GM12872 (cell line): ENCODE measurements around the gene LETMD1.

Experiments
- CTCF ChIP-seq: IDR thresholded peaks from 3 replicates; pipeline ENCODE4 v1.5.1; 2011; ENCODE audit warnings: low read depth, mild to moderate bottlenecking, low read length, moderate library complexity; ENCODE audit not compliant: insufficient read depth

LETMD1 gene

DNA sequence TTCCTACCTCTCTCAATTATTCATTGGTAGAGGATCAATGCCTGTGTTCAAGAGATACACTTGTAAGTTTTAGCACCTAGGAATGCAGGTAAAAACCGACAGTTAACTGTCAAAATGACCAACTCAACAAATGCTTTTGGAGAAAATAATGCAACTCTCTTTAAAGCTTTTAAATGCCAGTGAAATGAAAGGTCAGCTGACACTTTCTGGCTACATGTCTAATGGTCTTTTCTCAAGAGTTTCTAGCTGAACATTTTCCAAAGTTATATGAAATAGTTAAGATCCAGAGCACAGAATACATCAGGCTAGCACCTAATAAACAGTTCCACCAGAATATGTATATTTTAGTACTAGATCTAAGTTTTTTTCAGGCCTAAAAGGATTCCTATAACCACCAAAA, 33.3 kb downstream of the LETMD1 start:
- TF ChIP-seq CTCF: no peak

DNA sequence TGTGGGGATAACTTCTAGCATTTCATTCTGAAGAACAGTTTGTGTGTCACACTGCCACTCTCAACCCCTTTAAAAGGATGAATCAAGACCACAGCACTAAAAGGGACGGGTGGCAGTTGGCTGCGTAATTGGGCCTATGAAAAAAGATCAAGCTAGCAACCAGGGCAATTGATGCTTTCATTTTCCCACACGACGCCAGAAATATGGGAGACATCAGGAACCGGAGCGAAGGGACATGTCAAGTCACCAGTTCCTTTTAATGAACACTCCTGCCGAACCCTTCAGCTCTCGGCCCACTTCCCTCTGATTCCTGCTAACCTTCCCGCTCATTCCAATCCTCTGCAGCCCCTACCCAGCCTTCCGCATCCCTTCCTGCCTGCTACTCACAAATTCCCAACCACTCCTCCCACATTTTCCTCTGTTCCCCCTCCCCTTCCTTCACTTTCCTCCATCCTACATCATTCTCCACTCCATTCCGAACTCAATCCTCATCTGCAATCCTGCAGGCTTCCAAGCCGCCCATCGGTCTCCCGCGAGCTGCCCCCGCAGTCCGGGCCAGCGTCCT, 34.5 kb downstream of the LETMD1 start:
- TF ChIP-seq CTCF: no peak

GRCh38 chr12:51083126-51083833, 35.2 kb downstream of the LETMD1 start, which contains the start of gene CSRNP2:
CSRNP2 (minus strand) TSS chr12:51083596; CDS start chr12:51076561, 7,035 bp downstream.
- no peak for TF ChIP-seq CTCF

DNA sequence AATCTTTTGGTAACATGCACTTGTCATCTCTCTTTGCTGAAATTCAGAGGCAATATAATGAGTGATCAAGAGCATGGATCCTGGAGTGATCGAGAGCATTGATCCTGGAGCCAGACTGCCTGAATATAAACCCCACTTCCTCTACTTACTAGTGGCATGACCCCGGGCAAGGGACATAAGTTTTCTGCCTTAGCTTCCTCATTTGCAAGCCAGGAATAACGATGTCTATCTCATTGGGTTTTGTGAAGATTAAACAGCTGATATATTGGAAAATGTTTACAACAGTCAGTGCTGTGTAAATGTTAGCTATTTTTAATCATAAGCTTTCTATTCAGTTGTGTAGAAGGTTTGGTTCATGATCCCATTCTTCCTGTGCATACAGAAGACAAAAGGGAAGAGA, 37.6 kb downstream of the LETMD1 start:
- no peak for TF ChIP-seq CTCF

- TF ChIP-seq CTCF: no peak
Measured at GRCh38 chr12:51086933-51087332, 38.8 kb downstream of the LETMD1 start.

- TF ChIP-seq CTCF: no peak
Measured at GRCh38 chr12:51087818-51088217, 39.7 kb downstream of the LETMD1 start.

DNA sequence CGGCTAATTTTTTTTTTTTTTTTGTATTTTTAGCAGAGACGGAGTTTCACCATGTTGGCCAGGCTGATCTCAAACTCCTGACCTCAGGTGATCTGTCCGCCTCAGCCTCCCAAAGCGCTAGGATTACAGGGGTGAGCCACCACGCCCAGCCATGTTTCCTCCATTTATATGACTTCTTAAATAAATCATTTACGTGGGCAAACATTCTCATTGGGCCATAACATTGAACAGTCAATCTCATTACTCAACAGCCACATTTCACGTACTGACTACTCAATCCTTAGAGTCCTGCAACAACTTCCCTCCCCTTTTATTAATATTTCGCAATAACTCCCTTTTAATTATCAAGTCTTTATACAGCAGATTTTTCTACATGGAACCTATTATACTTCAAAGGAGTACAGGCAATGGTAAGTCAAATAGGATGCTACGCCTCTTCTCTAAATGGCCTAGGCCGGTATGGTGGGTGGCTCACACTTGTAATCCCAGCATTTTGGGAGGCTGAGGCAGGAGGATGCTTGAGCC, 42.6 kb downstream of the LETMD1 start:
- TF ChIP-seq CTCF: no peak
